Gastroesophageal sphincter (tissue), 3 donors: Measurements from ENCODE around the gene ATXN7.

ENCODE experiments used
- CTCF ChIP-seq, 4 experiments: fragments of 200-600 bp in 2 of 4; fragments of 450-650 bp in 2 of 4; sonication (generic) in 1 of 4; IDR thresholded peaks; one replicate each; pipeline ENCODE4 v1.5.1; 2017 to 2019; ENCODE audit warnings: antibody characterized with exemption in 4 of 4, mild to moderate bottlenecking in 2 of 4, moderate library complexity in 2 of 4
- POLR2A ChIP-seq, 2 donors: fragments of 450-650 bp; IDR thresholded peaks; one replicate each; pipeline ENCODE4 v1.6.1; 2017; ENCODE audit warnings: antibody characterized with exemption in 2 of 2, mild to moderate bottlenecking in 2 of 2, moderate library complexity in 1 of 2
- POLR2AphosphoS5 ChIP-seq: sonication (generic); formaldehyde crosslinking; IDR thresholded peaks from one replicate; pipeline ENCODE4 v1.6.1; 2017; ENCODE audit warnings: antibody characterized with exemption

GRCh38 chr3:64049136-64049535 is 185.5 kb downstream of the ATXN7 start:
- TF ChIP-seq CTCF (IDR thresholded peaks at IDR 0.05): no peak
- no peak for TF ChIP-seq POLR2A (IDR thresholded peaks at IDR 0.05)
- TF ChIP-seq POLR2AphosphoS5: no peak
